Liver (tissue), 9 donors: Measurements from ENCODE around the gene ATP5MC2. TPM values are rescaled to one million over a fixed set of nuclear protein-coding genes. Genes with fewer than 3 reads are reported as not detected.

ENCODE experiments used
- DNase-seq: peaks from one replicate; pipeline ENCODE4 v3.0.0-alpha.2; 2017; ENCODE audit warnings: low spot score
- H3K27ac ChIP-seq, 2 donors: one replicate each; pipeline ENCODE4 v1.7.0; 2013; ENCODE audit warnings: inconsistent platforms in 2 of 2, low read length in 2 of 2, control low read depth in 1 of 2, low read depth in 1 of 2, mild to moderate bottlenecking in 1 of 2
- H3K27me3 ChIP-seq, 4 donors: one replicate each; pipeline versions ENCODE4 v1.6.1 to v1.7.0; 2013; ENCODE audit warnings: low read length in 3 of 4, inconsistent platforms in 1 of 4, mild to moderate bottlenecking in 1 of 4, moderate library complexity in 1 of 4; ENCODE audit not compliant: control insufficient read depth in 4 of 4, insufficient read depth in 4 of 4
- H3K36me3 ChIP-seq, 4 donors: one replicate each; pipeline versions ENCODE4 v1.6.1 to v1.7.0; 2013; ENCODE audit warnings: low read length in 3 of 4, mild to moderate bottlenecking in 3 of 4, low read depth in 1 of 4, moderate library complexity in 1 of 4; ENCODE audit not compliant: control insufficient read depth in 4 of 4, insufficient read depth in 3 of 4
- H3K4me1 ChIP-seq, 4 donors: one replicate each; pipeline versions ENCODE4 v1.6.1 to v1.7.0; 2013; ENCODE audit warnings: low read length in 3 of 4, mild to moderate bottlenecking in 3 of 4, moderate library complexity in 1 of 4; ENCODE audit not compliant: control insufficient read depth in 4 of 4, insufficient read depth in 4 of 4
- H3K4me3 ChIP-seq, 3 donors: one replicate each; pipeline versions ENCODE4 v1.6.1 to v1.7.0; 2013; ENCODE audit warnings: low read length in 3 of 3, control low read depth in 1 of 3, low read depth in 1 of 3, mild to moderate bottlenecking in 1 of 3
- H3K9ac ChIP-seq, 2 donors: one replicate each; pipeline ENCODE4 v1.7.0; 2013; ENCODE audit warnings: low read length in 2 of 2, mild to moderate bottlenecking in 2 of 2, moderate library complexity in 2 of 2, control low read depth in 1 of 2, low read depth in 1 of 2
- H3K9me3 ChIP-seq, 4 donors: one replicate each; pipeline versions ENCODE4 v1.6.1 to v1.7.0; 2013; ENCODE audit warnings: low read length in 3 of 4; ENCODE audit not compliant: control insufficient read depth in 4 of 4
- EGR1 ChIP-seq, 2 donors: IDR thresholded peaks; 2 replicates each; pipeline ENCODE4 v1.6.1; 2016 to 2018; ENCODE audit warnings: antibody characterized with exemption in 2 of 2, low read depth in 2 of 2
- FOXA1 ChIP-seq: IDR thresholded peaks from 2 replicates; pipeline ENCODE4 v1.6.1; 2016; ENCODE audit warnings: antibody characterized with exemption
- FOXA2 ChIP-seq: IDR thresholded peaks from 2 replicates; pipeline ENCODE4 v1.6.1; 2016; ENCODE audit warnings: antibody characterized with exemption
- GABPA ChIP-seq, 2 donors: IDR thresholded peaks in 1 of 2; conservative IDR thresholded peaks in 1 of 2; 2 replicates each; pipeline ENCODE4 v1.6.1; 2016; ENCODE audit warnings: antibody characterized with exemption in 2 of 2, mild to moderate bottlenecking in 1 of 2, moderate library complexity in 1 of 2
- HNF4A ChIP-seq, 2 donors: conservative IDR thresholded peaks; 2 replicates each; pipeline ENCODE4 v1.6.1; 2016; ENCODE audit warnings: antibody characterized with exemption in 2 of 2, mild to moderate bottlenecking in 2 of 2
- HNF4G ChIP-seq: IDR thresholded peaks from 2 replicates; pipeline ENCODE4 v1.6.1; 2016; ENCODE audit warnings: antibody characterized with exemption
- JUND ChIP-seq, 2 donors: IDR thresholded peaks; 2 replicates each; pipeline ENCODE4 v1.6.1; 2016; ENCODE audit warnings: antibody characterized with exemption in 2 of 2
- NR2F2 ChIP-seq: IDR thresholded peaks from 2 replicates; pipeline ENCODE4 v1.6.1; 2016; ENCODE audit warnings: antibody characterized with exemption
- RAD21 ChIP-seq, 2 donors: IDR thresholded peaks; 2 replicates each; pipeline ENCODE4 v1.6.1; 2016; ENCODE audit warnings: antibody characterized with exemption in 2 of 2, mild to moderate bottlenecking in 2 of 2
- RXRA ChIP-seq, 2 donors: IDR thresholded peaks; 2 replicates each; pipeline ENCODE4 v1.6.1; 2017 to 2018; ENCODE audit warnings: antibody characterized with exemption in 2 of 2, mild to moderate bottlenecking in 1 of 2
- SP1 ChIP-seq: IDR thresholded peaks from 2 replicates; pipeline ENCODE4 v1.6.1; 2018; ENCODE audit warnings: antibody characterized with exemption, mild to moderate bottlenecking
- TAF1 ChIP-seq: conservative IDR thresholded peaks from 2 replicates; pipeline ENCODE4 v1.6.1; 2016; ENCODE audit warnings: antibody characterized with exemption, mild to moderate bottlenecking
- YY1 ChIP-seq: IDR thresholded peaks from 2 replicates; pipeline ENCODE4 v1.6.1; 2016; ENCODE audit warnings: antibody characterized with exemption, mild to moderate bottlenecking
- WGBS: extraction: QIAGEN DNeasy Blood & Tissue Kit; methylation state at CpG from one replicate; pipeline ENCODE4 v1.1.7; 2013; 5-methylcytosine and 5-hydroxymethylcytosine counted together
- polyA plus RNA-seq, 2 donors: library from polyadenylated mRNA; stranded (reverse) in 1 of 2; unstranded in 1 of 2; fragments of 200-250 nt in 1 of 2; fragments of >200 nt in 1 of 2; fragmentation: Nextera tagmentation in 1 of 2; extraction: Ambion mirVana in 1 of 2; gene quantifications; one replicate each; pipeline versions ENCODE4 v1.2.1 to v1.2.3, GENCODE V29; 2013 to 2015
- total RNA-seq, 2 donors: library from RNA; depleted of rRNA; stranded (reverse); fragments of >200 nt; gene quantifications; one replicate each; pipeline ENCODE4 v1.2.3, GENCODE V29; 2014
- TF ChIP-seq, protein P1 (sequence below): fragments of 150-350 bp; IDR thresholded peaks from 2 replicates; pipeline ENCODE4 v1.5.1; 2017; ENCODE audit warnings: improper control_type of control experiment, low read depth, low read length; ENCODE audit not compliant: missing input control
- TF ChIP-seq, protein P2 (sequence below): IDR thresholded peaks from 2 replicates; pipeline ENCODE4 v1.6.1; 2016; ENCODE audit warnings: antibody characterized with exemption, mild to moderate bottlenecking
- TF ChIP-seq, protein P3 (sequence below): IDR thresholded peaks from 2 replicates; pipeline ENCODE4 v1.6.1; 2016; ENCODE audit warnings: antibody characterized with exemption
- TF ChIP-seq, protein P4 (sequence below): IDR thresholded peaks from 2 replicates; pipeline ENCODE4 v1.6.1; 2016; ENCODE audit warnings: antibody characterized with exemption
- donor health status: healthy.
- donor health status: healthy.
- donor health status: healthy.
- donor health status: healthy.
- donor health status: healthy.

ATP5MC2 gene
- total and polyA plus RNA-seq, 4 donors = 57.0 to 294 (median 171) TPM

DNA sequence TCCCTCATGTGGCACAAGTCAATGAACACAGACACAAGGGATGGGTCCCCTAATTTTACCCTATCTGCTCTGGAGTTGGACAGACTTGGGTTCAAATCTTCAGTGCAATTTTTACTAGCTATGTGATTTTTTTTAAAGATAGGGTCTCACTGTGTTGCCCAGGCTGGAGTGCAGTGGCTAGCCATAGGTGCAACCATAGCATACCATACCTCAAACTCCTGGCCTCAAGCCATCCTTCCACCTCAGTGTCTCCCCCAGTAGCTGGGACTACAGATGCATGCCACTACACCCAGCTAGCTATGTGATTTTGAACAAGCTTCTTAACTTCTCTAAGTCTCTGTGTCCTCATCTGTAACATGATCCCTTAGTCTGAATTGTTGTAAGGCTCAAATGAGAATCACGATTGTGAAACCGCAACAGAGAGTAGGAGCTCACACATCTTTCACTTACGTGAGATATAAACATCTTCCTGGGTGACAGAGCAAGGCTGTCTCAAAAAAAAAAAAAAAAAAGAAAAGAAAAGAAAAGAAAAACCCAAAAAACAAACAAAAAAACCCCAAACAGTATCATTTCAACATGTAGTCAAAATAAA lies 46.7 kb upstream of the ATP5MC2 start:
- Histone ChIP-seq H3K36me3 (peaks cover 5 to 58% (median 44%) of the 10 kb centered on the region in 4 donors), H3K4me3 (no peak overlapping the region), H3K4me1 (peaks cover 1 to 11% (median 9%) of the 10 kb centered on the region in 4 donors), H3K9me3 (no peaks in the 10 kb centered on the region), H3K9ac (no peak overlapping the region), H3K27me3 (no peaks in the 10 kb centered on the region), H3K27ac (no peak overlapping the region)
- 94% methylated on average over 3 of the region's 3 CpGs for WGBS
- TF ChIP-seq, protein P1, sequence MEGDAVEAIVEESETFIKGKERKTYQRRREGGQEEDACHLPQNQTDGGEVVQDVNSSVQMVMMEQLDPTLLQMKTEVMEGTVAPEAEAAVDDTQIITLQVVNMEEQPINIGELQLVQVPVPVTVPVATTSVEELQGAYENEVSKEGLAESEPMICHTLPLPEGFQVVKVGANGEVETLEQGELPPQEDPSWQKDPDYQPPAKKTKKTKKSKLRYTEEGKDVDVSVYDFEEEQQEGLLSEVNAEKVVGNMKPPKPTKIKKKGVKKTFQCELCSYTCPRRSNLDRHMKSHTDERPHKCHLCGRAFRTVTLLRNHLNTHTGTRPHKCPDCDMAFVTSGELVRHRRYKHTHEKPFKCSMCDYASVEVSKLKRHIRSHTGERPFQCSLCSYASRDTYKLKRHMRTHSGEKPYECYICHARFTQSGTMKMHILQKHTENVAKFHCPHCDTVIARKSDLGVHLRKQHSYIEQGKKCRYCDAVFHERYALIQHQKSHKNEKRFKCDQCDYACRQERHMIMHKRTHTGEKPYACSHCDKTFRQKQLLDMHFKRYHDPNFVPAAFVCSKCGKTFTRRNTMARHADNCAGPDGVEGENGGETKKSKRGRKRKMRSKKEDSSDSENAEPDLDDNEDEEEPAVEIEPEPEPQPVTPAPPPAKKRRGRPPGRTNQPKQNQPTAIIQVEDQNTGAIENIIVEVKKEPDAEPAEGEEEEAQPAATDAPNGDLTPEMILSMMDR = no peak
- TF ChIP-seq, protein P2, sequence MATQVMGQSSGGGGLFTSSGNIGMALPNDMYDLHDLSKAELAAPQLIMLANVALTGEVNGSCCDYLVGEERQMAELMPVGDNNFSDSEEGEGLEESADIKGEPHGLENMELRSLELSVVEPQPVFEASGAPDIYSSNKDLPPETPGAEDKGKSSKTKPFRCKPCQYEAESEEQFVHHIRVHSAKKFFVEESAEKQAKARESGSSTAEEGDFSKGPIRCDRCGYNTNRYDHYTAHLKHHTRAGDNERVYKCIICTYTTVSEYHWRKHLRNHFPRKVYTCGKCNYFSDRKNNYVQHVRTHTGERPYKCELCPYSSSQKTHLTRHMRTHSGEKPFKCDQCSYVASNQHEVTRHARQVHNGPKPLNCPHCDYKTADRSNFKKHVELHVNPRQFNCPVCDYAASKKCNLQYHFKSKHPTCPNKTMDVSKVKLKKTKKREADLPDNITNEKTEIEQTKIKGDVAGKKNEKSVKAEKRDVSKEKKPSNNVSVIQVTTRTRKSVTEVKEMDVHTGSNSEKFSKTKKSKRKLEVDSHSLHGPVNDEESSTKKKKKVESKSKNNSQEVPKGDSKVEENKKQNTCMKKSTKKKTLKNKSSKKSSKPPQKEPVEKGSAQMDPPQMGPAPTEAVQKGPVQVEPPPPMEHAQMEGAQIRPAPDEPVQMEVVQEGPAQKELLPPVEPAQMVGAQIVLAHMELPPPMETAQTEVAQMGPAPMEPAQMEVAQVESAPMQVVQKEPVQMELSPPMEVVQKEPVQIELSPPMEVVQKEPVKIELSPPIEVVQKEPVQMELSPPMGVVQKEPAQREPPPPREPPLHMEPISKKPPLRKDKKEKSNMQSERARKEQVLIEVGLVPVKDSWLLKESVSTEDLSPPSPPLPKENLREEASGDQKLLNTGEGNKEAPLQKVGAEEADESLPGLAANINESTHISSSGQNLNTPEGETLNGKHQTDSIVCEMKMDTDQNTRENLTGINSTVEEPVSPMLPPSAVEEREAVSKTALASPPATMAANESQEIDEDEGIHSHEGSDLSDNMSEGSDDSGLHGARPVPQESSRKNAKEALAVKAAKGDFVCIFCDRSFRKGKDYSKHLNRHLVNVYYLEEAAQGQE = no peak
- no peak for TF ChIP-seq YY1
- no peak for DNase-seq

DNA sequence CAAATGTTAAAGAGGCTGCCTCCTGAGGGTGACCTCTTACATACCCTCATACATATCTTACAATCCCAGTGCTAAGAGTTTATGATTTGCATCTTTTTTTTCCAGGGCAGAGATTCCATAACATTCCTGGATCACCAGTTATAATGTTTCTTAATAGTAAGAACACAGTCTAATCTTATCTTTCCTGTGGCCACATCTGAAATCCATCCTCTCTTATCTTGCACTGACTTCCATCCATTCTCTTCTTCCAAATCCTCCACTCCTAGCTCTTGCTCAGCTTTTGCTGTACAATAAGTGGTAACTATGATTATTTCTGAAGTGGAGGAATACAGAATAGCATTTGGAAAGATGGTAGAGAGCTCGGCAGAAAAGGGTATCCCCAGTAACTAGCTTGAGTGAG lies 45.1 kb upstream of the ATP5MC2 start:
- Histone ChIP-seq H3K27ac (no peak overlapping the region), H3K9ac (no peak overlapping the region), H3K27me3 (no peaks in the 10 kb centered on the region), H3K4me3 (no peak overlapping the region), H3K36me3 (peaks cover 5 to 66% (median 53%) of the 10 kb centered on the region in 4 donors), H3K9me3 (no peaks in the 10 kb centered on the region), H3K4me1 (peaks cover 0 to 2% (median under 1%) of the 10 kb centered on the region in 4 donors)
- no peak for DNase-seq
- 96% methylated on average over 1 of the region's 1 CpG for WGBS
- TF ChIP-seq TAF1 (no peak), SP1 (no peak), RAD21 (IDR thresholded peaks at IDR 0.05) (no peak), HNF4A (conservative IDR thresholded peaks at IDR 0.05) (no peak), NR2F2 (no peak), FOXA1 (no peak), GABPA (IDR thresholded peaks at IDR 0.05 in 1 of 2, conservative IDR thresholded peaks at IDR 0.05 in 1 of 2) (no peak), JUND (IDR thresholded peaks at IDR 0.05) (no peak), FOXA2 (no peak), EGR1 (IDR thresholded peaks at IDR 0.05; ENCODE audit: low read depth in 2 of 2) (no peak), RXRA (IDR thresholded peaks at IDR 0.05) (no peak), YY1 (no peak), HNF4G (no peak)
- TF ChIP-seq, protein P3, sequence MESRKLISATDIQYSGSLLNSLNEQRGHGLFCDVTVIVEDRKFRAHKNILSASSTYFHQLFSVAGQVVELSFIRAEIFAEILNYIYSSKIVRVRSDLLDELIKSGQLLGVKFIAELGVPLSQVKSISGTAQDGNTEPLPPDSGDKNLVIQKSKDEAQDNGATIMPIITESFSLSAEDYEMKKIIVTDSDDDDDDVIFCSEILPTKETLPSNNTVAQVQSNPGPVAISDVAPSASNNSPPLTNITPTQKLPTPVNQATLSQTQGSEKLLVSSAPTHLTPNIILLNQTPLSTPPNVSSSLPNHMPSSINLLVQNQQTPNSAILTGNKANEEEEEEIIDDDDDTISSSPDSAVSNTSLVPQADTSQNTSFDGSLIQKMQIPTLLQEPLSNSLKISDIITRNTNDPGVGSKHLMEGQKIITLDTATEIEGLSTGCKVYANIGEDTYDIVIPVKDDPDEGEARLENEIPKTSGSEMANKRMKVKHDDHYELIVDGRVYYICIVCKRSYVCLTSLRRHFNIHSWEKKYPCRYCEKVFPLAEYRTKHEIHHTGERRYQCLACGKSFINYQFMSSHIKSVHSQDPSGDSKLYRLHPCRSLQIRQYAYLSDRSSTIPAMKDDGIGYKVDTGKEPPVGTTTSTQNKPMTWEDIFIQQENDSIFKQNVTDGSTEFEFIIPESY = no peak
- TF ChIP-seq, protein P1 = no peak
- TF ChIP-seq, protein P2 = no peak
- TF ChIP-seq, protein P4, sequence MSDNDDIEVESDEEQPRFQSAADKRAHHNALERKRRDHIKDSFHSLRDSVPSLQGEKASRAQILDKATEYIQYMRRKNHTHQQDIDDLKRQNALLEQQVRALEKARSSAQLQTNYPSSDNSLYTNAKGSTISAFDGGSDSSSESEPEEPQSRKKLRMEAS = no peak
